Activated CD4-positive, alpha-beta T cell treated with anti-CD3 and anti-CD28 coated beads, Interleukin-2, Interleukin-6, amounts not matched to agents 100 ng/mL and 50 ng/mL, durations not matched to agents 16 hours and 8 hours (primary cell): ENCODE results near the gene DNAH9.
A peak's percentile ranks its signal among the peaks of the same experiment; 100 is the strongest.

Experiments
- DNase-seq: peaks from one replicate; pipeline ENCODE4 v3.0.0-alpha.2; 2020

Gene DNAH9, protein sequence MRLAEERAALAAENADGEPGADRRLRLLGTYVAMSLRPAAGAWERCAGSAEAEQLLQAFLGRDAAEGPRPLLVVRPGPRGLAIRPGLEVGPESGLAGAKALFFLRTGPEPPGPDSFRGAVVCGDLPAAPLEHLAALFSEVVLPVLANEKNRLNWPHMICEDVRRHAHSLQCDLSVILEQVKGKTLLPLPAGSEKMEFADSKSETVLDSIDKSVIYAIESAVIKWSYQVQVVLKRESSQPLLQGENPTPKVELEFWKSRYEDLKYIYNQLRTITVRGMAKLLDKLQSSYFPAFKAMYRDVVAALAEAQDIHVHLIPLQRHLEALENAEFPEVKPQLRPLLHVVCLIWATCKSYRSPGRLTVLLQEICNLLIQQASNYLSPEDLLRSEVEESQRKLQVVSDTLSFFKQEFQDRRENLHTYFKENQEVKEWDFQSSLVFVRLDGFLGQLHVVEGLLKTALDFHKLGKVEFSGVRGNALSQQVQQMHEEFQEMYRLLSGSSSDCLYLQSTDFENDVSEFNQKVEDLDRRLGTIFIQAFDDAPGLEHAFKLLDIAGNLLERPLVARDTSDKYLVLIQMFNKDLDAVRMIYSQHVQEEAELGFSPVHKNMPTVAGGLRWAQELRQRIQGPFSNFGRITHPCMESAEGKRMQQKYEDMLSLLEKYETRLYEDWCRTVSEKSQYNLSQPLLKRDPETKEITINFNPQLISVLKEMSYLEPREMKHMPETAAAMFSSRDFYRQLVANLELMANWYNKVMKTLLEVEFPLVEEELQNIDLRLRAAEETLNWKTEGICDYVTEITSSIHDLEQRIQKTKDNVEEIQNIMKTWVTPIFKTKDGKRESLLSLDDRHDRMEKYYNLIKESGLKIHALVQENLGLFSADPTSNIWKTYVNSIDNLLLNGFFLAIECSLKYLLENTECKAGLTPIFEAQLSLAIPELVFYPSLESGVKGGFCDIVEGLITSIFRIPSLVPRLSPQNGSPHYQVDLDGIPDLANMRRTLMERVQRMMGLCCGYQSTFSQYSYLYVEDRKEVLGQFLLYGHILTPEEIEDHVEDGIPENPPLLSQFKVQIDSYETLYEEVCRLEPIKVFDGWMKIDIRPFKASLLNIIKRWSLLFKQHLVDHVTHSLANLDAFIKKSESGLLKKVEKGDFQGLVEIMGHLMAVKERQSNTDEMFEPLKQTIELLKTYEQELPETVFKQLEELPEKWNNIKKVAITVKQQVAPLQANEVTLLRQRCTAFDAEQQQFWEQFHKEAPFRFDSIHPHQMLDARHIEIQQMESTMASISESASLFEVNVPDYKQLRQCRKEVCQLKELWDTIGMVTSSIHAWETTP (N-terminal part only)

DNA sequence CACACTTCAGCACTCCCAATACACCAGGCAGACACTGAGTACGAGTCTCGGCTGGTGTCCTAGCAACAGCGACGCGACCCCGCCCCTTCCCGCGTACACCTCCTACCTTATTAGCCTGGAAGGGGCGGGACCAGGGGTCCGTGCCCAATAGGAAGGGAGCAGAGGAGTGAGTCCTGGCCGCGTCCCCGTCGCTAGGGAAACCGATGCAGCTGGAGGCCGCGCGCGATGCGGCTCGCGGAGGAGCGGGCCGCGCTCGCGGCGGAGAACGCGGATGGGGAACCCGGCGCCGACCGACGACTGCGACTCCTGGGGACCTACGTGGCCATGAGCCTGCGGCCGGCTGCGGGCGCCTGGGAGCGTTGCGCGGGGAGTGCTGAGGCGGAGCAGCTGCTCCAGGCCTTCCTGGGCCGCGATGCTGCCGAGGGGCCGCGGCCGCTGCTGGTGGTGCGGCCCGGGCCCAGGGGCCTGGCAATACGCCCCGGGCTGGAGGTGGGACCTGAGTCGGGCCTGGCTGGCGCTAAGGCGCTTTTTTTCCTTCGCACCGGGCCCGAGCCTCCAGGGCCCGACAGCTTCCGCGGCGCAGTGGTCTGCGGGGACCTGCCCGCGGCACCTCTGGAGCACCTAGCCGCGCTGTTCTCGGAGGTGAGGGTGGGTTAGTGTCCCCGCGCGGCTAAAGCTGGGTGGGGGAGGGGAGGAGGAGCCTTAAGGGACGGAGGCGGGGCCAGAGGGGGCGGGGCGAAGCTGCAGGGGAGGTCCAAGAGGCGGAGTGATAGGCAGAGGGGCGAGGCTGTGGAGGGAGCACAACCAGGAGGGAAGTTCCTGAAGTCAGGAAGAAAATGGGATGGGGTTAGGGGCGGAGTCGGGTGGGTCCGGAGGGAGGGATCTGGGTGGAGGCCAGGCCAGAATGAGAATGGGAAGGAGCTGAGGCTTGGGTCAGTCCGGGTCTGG is at the start of gene DNAH9:
Gene DNAH9 (plus strand): TSS at position 197 of the 948 bp plus-strand sequence. CDS start 29 bp downstream, at position 226.
- DNase-seq, result peak; percentile 45

DNA sequence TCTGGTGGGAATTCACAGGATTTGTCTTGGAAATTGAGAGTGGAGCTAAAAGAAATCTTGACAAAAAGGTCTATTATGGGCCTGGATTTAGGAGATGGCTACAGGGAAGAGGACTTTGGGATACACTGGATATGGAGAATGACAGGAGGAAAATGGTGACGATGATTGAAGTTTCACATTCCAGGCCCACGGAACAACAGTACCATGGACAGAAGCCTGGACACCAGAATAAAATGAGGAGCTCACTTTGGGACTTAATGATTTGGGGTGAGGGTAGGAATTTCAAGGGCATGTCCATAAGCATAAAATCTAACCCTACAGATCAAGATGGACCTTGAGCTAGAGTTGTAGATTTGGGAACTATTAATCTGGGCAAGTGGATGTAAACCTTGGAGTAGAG is 47.8 kb upstream of the DNAH9 start:
- DNase-seq, result no peak

DNA sequence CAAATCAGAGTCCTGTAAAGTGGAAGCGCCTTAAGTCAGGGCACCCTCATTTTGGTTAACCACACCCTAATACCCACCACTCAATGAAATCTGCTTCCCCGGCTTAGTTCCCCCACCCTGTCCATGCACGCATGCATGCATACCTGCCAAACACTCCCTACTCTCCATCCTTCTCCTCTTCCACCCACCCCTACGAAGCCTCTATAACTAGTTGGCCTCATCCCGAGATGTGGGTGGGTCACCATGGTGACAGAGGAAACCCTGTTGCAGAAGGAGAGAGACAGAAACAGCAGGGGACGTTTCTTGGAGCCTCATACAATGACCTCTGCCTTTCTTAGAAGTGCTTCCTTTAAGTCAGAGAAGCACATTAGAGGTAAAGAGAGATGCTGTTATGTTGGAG is 46.8 kb upstream of the DNAH9 start:
- DNase-seq, result no peak

DNA sequence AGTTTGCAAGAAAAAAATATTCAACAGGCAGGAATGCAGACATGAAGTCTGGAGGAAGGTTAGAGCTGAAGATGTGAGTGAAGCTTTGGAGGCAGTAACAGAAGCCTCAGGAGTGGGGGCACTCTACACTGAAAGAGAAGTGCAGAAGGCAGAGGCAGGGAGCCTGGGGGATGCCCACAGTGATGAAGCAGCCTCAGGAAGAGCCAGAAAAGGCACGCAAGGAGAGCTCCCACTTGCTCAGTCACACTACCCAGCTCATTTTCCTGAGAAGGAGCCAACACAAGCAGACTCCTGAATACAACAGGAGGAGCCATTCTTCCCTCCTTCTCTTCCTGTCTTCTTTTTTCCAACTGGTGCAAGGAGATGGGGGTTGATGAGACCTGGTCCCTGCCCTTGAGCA is 45.1 kb upstream of the DNAH9 start:
- no peak for DNase-seq

DNA sequence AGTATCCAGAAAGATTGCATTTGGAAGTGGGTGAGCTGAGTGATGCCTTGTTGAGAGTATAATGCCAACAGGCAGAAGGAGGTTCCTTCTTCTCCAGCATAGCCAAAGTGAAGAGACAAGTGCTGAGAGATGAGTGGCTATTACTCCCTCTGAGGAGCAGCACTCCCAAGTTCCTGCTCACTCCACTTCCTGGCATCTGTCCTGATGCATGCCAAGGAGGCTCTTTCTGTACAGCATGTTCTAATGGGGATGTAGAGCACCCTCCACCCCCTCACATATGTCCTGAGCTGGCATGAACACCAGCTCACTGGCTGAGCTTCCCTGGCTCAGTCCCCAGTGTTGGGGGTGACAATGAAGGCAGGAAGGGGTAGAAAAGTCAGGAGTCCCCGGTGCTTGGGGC is 44.2 kb upstream of the DNAH9 start:
- DNase-seq, result no peak

DNA sequence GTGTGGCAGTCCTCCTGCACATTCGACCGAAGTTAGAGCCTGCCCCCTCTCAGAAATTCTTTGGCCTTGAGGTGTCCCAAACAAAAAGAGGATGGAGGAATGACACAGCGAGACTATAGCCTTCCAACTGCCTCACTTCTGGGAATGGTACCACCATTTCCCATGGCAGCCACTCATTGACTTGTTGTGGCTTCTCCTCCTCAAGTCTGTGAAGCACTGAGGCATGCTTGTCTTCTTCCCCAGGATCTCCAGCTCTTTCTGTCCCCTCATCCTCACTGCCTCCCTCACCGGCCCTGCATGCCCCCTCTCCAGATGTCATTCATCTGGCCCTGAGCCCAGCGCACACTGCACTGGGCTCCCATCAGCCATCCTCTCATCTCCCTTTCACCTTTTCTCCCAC is 43.7 kb upstream of the DNAH9 start:
- no peak for DNase-seq

DNA sequence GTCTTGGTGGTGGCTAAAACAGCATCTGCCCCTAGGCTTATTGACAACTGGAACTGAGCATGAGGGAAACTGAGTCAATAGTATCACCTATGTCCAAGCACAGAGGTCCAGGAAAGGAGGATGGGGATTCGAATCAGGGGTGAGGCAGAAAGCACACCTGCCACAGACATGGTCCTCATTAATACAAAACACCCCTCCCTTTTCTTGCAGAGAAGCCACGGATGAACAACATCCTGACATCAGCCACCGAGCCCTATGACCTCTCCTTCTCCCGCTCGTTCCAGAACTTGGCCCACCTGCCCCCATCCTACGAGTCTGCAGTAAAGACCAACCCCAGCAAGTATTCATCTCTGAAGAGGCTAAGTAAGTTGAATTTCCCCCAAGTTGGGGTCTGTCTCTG is 42.7 kb upstream of the DNAH9 start:
- DNase-seq, result no peak

DNA sequence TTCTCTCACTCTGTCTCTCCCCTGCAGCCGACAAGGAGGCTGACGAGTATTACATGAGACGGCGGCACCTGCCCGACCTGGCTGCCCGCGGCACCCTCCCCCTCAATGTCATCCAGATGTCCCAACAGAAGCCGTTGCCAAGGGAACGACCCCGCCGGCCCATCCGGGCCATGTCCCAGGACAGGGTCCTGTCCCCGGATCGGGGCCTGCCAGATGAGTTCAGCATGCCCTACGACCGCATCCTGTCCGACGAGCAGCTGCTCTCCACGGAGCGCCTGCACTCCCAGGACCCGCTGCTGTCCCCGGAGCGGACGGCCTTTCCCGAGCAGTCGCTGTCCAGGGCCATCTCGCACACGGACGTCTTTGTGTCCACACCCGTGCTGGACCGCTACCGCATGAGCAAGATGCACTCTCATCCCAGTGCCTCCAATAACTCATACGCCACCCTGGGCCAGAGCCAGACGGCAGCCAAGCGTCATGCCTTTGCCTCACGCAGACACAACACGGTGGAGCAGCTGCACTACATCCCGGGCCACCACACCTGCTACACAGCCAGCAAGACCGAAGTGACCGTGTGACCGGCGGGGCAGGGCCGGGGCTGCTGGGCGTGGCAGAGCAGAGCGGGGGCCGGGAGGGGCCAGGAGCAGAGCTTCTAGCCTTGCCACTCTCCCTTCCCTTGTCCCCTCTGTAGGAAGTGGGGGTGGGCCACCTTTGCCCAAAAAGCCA is 40.4 kb upstream of the DNAH9 start:
- no peak for DNase-seq

DNA sequence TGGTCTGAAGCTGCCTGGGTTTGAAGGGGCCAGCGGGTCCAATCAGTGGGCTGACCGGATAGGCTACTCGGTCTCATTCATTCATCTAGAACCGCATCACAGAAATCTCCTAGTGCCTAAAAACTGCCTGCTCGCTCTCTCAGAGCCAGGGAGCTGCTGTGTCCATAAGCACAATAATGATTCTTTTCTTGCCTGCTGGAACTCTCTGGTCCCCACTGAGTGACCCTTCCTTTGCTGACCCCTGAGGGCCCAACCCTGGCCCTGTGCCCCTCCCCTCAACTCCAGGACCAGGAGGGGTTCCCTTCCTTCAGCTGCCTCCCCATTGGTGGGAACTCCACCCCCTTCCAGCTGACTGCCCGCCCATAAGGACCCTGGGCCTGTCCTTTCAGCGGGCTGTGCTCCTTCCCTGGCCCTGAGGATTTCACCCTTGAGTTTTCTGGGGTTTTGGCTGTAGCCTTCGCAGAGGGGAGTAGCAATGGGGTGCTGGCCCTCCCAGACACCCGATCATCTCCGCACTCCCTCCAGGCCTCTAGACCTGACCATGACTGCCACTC is 39.5 kb upstream of the DNAH9 start:
- DNase-seq, result no peak

DNA sequence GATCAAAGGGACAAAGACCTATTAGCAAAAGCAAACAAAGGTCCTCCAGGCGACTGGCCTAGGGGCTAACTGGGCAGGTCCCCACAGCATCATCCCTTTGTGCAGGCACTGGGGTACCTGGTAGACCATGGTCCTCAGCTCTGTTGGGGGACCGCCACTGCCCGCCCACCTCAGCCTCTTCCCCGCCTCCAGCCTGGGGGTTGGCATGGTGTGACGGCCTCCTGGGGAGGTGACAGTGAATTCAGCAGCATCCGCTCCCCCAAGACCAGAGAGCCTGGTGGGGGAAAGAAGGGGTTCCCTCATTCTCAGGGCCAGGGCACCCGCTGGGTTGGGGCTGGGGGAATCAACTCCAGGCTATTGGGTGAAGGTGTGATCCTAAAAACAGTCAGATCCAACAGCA is 38.7 kb upstream of the DNAH9 start:
- DNase-seq, result no peak

DNA sequence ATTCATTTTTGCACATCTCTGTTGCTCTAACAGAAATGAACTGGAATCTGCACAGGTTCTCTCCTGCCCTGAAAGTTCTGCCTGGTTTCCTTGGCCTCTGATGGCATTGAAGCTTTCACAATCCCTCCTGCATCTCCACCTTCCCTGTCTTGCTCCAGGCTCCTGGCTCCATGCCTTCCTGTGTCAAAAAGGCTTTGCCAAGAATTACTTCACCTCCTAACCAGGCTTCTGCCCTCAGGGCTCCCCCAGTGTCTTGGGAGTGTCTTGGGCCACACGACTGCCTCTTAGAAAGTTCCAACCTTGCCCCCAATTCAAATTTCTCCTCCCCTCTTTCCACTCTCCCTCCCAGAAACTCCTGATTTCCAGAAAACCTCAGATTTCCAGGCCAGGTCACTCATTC is 37.0 kb upstream of the DNAH9 start:
- DNase-seq, result no peak

DNA sequence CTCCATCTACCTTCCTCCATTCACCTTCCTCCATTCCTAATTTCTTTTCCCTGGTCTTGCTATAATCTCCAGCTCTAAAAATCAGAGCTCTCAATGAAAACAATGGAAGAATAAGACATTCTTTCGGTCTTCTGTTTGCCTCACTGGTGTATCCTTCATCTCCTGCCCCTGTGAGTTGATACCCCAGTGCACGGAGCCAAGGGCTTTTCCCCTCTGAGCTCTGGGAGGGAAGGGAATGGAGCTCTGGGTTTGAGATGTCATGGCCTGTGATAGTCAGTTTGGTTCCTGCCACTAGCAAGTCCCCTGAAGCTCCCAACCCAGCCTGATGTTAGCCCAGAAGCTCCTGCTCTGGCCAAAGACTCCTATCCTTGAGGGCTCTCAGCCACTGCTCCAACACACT is 36.6 kb upstream of the DNAH9 start:
- no peak for DNase-seq

DNA sequence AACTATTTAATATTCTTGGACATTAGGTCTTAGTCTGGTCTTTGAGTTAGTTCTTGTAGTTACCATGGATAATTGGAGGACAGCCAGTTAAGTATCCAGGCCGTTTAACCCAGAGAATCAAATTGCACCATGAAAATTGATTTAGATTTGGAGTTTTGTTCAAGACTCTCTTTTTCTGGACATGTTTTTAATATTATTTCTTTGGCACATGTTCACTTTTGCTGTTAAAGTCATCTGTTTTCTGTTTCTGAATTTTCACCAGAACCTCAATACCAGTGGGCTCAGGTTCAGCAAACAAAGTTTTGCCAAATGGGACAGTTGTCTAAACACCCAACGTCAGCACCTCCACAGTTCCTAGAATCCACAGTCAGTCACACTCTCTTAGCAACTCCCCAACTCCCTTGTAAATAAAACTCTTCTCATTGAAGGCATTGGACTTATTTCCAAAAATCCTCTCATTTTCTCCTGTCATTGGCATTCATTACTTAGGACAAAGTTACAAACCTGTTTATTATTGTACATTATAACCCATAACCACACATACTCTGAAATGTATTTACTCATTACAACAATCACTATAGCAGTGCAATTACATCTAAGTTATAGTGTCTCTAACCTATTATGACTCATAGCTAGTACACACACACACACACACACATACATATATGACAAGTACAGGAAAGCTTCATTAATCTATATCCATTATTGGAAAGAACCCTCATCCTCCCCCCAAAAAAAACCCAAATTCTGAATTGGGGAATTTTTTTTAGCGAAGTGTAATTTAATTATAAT is 33.5 kb upstream of the DNAH9 start:
- no peak for DNase-seq

DNA sequence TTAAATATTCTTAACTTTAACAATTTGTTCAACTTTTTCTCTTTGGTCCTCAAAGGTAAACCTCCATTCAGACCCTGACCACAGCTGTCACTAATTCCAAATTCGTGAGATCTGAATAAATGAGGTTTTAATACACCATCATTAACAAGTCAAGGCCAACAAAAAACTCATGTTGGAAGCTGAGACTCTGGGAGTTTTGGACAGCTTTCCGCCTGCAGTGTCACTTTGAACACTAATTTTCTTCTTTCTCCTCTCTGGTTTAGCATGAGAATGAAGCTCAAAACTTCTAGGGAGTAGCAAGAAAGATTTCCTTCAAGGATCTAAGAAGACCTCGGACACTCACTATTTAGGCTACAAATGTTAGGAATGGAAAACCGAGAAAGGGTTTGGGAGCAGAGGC is 32.7 kb upstream of the DNAH9 start:
- DNase-seq, result no peak

DNA sequence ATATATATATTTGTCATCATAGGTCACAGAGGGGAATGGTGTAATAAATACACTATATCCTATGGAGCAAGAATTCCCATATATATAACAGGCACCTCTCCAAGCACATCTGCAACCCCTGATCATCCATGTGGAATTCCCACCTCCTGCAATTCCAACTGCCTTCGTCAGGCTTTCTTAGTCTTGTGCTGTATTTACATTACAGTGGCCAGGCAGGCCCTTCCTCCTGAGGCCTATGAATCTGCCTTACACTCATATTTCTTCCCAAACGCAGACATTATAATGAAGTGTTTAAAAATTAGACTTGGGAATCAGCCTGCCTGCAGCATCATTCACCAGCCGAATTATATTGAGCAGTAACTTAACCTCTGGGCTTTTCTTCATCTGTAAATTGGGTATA is 19.3 kb upstream of the DNAH9 start:
- no peak for DNase-seq

DNA sequence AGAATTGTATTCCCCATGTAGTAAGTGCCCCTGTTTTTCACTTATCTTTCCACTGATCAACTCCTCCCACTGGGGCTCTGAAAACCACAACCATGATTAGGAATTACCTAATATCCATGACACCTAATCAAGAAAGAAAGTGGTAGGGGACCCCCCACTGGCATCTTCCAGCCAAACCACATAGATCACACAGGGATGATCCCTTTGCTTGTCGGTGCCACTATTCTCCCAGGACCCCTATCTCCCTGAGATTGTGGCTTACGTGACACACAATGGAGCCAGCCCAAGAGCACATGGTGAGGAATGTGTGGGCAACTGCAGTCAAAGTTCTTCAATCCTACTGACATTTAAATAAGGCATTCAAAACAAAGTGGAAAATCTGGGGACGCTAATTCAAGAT is 17.6 kb upstream of the DNAH9 start:
- no peak for DNase-seq

DNA sequence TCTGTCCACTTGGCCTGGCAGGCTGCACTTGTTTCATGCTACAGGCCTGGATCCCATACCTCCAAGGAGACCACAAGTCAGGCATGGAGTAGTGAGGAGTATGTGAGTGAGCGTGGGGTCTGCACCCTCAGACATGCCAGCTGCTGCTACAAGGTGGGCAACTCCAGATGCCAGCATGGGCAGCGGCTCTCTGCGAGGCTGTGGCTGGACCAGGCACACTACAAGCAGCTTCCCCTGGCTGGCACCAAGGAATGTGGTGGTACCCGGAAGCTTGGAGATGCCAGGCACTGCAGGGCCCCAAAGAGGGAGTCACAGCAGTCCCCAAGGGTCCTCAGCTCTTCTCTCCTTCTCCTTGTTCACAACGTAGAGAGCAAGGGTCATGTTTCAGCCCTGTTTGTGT is 16.1 kb upstream of the DNAH9 start:
- DNase-seq, result no peak

DNA sequence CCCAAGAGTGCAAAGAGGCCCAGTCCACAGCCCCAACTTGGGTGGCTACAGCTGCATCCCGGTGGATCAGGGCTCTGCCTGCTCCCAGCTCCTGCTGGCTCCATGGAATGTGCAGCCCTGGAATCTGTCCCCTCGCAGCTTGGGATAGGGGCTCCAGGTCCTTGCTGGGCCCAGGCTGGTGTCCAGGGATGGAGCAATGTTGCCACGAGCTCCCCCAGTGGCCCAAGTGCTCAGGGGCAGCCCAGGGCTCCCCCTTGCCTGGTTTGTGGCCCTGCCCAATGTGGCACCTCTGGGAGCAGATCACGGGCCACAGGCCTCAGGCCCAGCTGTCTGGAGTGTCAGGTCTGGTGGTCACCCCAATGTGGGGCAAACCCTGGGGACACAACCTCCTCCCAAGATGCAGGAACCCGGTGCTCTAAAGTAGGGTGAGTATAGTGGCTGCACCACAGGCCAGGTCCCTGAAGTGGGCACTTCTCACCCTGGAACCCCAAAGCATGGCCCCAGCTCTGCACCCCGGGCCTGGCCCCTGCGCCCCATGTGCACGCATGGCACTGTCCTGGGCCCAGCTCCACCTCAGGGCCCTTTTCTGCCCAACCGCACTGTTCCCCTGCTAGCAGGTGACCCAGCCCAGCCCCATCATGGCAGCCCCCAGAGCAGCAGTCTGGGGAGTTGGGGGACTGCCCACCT is 14.8 kb upstream of the DNAH9 start:
- DNase-seq, result no peak

DNA sequence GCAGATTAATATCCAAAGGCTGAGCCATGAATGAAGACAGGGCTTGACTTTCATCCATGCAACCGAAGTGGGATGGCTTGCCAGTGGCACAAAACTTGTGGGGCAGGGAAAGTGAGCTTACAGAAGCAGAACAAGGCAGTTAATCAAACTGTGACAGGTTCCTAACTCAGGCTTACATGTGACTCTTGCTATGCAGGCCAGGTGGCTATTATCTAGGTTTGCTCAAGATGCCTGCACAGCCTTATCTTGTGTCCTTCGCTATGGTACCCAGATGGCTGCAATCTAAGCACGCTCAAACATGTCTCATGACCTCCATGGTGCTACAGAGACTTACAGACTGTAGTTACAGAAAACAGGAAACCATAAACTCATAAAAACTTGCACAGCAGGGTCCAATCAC is 8.6 kb upstream of the DNAH9 start:
- DNase-seq, result no peak

DNA sequence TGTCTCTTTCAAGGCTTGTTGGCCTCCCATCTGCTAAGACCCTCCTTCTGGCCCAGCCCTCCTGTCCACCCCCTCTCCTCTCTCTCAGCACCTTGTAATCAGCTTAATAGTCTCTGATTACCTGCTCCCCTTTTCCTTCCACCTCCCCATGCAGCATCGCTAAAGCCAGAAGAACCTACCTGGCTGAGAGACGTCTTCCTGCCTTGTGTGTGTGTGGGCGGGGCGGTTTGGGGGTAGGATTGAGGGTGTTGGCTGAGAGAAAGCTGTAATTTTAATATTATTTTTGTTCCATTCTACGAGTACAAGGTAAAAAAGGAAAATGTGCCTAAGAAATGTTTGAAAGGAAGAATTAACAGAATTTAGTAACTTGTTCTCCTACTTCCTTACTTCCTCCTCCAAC is 3.4 kb downstream of the DNAH9 start:
- DNase-seq, result no peak
